Uterus (tissue), 2 donors: ENCODE measurements around the gene OR2A5.

ENCODE experiments used
- POLR2A ChIP-seq, 2 donors: fragments of 450-650 bp; IDR thresholded peaks; one replicate each; pipeline ENCODE4 v1.6.1; 2016; ENCODE audit warnings: antibody characterized with exemption in 2 of 2, mild to moderate bottlenecking in 1 of 2, moderate library complexity in 1 of 2
- TF ChIP-seq, protein P1 (sequence below), 4 experiments: fragments of 200-600 bp in 2 of 4; fragments of 450-650 bp in 2 of 4; sonication (generic) in 2 of 4; IDR thresholded peaks; one replicate each; pipeline ENCODE4 v1.5.1; 2016 to 2019; ENCODE audit warnings: antibody characterized with exemption in 4 of 4, mild to moderate bottlenecking in 2 of 4, moderate library complexity in 1 of 4

- no peak for TF ChIP-seq POLR2A (IDR thresholded peaks at IDR 0.05)
- TF ChIP-seq, protein P1, sequence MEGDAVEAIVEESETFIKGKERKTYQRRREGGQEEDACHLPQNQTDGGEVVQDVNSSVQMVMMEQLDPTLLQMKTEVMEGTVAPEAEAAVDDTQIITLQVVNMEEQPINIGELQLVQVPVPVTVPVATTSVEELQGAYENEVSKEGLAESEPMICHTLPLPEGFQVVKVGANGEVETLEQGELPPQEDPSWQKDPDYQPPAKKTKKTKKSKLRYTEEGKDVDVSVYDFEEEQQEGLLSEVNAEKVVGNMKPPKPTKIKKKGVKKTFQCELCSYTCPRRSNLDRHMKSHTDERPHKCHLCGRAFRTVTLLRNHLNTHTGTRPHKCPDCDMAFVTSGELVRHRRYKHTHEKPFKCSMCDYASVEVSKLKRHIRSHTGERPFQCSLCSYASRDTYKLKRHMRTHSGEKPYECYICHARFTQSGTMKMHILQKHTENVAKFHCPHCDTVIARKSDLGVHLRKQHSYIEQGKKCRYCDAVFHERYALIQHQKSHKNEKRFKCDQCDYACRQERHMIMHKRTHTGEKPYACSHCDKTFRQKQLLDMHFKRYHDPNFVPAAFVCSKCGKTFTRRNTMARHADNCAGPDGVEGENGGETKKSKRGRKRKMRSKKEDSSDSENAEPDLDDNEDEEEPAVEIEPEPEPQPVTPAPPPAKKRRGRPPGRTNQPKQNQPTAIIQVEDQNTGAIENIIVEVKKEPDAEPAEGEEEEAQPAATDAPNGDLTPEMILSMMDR (IDR thresholded peaks at IDR 0.05) = no peak
Observed at GRCh38 chr7:144006692-144007042, 42.1 kb upstream of the OR2A5 start.
